Measurements from ENCODE around the gene PRELID2.

DNA sequence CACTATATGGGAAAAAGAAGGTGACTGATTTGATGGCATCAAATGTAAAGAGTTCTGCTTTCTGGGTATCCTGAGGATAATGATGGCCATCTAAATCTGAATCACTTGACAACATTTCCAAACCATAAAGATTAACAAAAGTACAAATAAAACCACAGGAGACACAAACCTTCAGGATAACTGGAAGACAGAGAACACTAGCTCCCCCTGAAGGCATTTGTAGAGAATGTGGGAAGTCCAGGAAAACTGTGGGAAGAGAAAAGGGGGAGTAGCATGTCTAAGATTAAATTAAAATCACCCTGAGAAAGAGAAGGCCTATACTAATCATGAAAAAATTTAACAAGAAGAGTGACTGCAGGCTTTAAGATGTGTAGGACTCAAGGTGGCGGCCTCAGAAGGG, 116.2 kb downstream of the PRELID2 start:
- TF ChIP-seq, protein P1, sequence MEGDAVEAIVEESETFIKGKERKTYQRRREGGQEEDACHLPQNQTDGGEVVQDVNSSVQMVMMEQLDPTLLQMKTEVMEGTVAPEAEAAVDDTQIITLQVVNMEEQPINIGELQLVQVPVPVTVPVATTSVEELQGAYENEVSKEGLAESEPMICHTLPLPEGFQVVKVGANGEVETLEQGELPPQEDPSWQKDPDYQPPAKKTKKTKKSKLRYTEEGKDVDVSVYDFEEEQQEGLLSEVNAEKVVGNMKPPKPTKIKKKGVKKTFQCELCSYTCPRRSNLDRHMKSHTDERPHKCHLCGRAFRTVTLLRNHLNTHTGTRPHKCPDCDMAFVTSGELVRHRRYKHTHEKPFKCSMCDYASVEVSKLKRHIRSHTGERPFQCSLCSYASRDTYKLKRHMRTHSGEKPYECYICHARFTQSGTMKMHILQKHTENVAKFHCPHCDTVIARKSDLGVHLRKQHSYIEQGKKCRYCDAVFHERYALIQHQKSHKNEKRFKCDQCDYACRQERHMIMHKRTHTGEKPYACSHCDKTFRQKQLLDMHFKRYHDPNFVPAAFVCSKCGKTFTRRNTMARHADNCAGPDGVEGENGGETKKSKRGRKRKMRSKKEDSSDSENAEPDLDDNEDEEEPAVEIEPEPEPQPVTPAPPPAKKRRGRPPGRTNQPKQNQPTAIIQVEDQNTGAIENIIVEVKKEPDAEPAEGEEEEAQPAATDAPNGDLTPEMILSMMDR (IDR thresholded peaks at IDR 0.05) = no peak
- TF ChIP-seq EP300 (IDR thresholded peaks at IDR 0.05) = no peak

Data from upper lobe of left lung (tissue), 4 donors.